Psoas muscle (tissue), 8 donors: ENCODE data around the gene BSG. TPM values are rescaled to one million over a fixed set of nuclear protein-coding genes. Genes with fewer than 3 reads are reported as not detected.
A peak's percentile ranks its signal among the peaks of the same experiment; 100 is the strongest.

ENCODE experiments used
- ATAC-seq, 4 donors: fragments of 200-7000 bp; cut with Tn5 transposase; one replicate each; pipeline ENCODE4 v1.9.1; 2020; ENCODE audit warnings: moderate library complexity in 3 of 4, mild to moderate bottlenecking in 2 of 4
- DNase-seq, 2 donors: peaks; one replicate each; pipeline ENCODE4 v3.0.0-alpha.2; 2020
- H3K27ac ChIP-seq: fragments of 200-600 bp; one replicate; pipeline ENCODE4 v1.8.0; 2022
- H3K27me3 ChIP-seq, 3 donors: fragments of 200-600 bp in 1 of 3; one replicate each; pipeline versions ENCODE4 v1.6.1 to v1.8.0; 2013 to 2022; ENCODE audit warnings: low read length in 2 of 3, mild to moderate bottlenecking in 2 of 3, moderate library complexity in 1 of 3; ENCODE audit not compliant: insufficient read depth in 3 of 3
- H3K36me3 ChIP-seq, 2 donors: fragments of 200-600 bp in 1 of 2; one replicate each; pipeline versions ENCODE4 v1.6.1 to v1.8.0; 2013 to 2022; ENCODE audit warnings: low read depth in 1 of 2, mild to moderate bottlenecking in 1 of 2, moderate library complexity in 1 of 2; ENCODE audit not compliant: insufficient read depth in 1 of 2
- H3K4me1 ChIP-seq: fragments of 200-600 bp; one replicate; pipeline ENCODE4 v1.8.0; 2022
- H3K4me3 ChIP-seq: fragments of 200-600 bp; one replicate; pipeline ENCODE4 v1.8.0; 2022; ENCODE audit warnings: mild to moderate bottlenecking
- H3K9me3 ChIP-seq: fragments of 200-600 bp; one replicate; pipeline ENCODE4 v1.8.0; 2022
- CTCF ChIP-seq: fragments of 200-600 bp; IDR thresholded peaks from one replicate; pipeline ENCODE4 v1.8.0; 2022; ENCODE audit warnings: antibody characterized with exemption
- WGBS, 3 donors: extraction: QIAGEN DNeasy Blood & Tissue Kit; methylation state at CpG; one replicate each; pipeline versions ENCODE4 v1.1.6 to v1.1.7; 2013; 5-methylcytosine and 5-hydroxymethylcytosine counted together
- intact Hi-C, 2 donors: fragments of 100-400 bp; cut with DNase I; formaldehyde crosslinking; loops; one replicate each; pipeline versions ENCODE4 v1.11.0 to v1.14.2; 2022
- polyA plus RNA-seq, 3 donors: library from polyadenylated mRNA; stranded (reverse); fragments of 200-250 nt; gene quantifications; one replicate each; pipeline ENCODE4 v1.2.3, GENCODE V29; 2013
- total RNA-seq, 4 donors: library from RNA; stranded (reverse); fragmentation: NEBNext Ultra II Directional in 2 of 4; extraction: Animal tissue kit (Norgen Biotek cat#: 25700) in 2 of 4; gene quantifications; one replicate each; pipeline versions ENCODE4 v1.2.1 to v1.2.4, GENCODE V29; 2021 to 2023
- donor health status: healthy with polysubstance abuse.
- donor health status: DM: no; HTN: no; CAD: no; lungs with moderate emphysema.
- donor health status: Bipolar disorder and iron deficiency.
- donor health status: healthy.
- donor health status: DM: yes; HTN: yes; CAD: no.
- donor health status: DM: no; HTN: no; CAD: no.
- donor health status: DM: no; HTN: no; CAD: no.
- donor health status: DM: yes; HTN: yes; CAD: no.

Gene BSG
- total and polyA plus RNA-seq, 7 donors, result 172 to 381 (median 299) TPM

GRCh38 chr19:540867-541637 is 31.3 kb upstream of the BSG start:
- ATAC-seq (no peak), DNase-seq (no peak)
- peaks cover 10% of the 10 kb centered on the region for H3K4me1 ChIP-seq
- no peaks in the 10 kb centered on the region for H3K9me3 ChIP-seq
- intact Hi-C loops, result no loop called here
- no peak overlapping the region for H3K4me3 ChIP-seq
- 83 to 89% (median 88%) methylated on average over 51 of the region's 51 CpGs for WGBS, 3 donors
- no peak overlapping the region for H3K27ac ChIP-seq
- no peak for TF ChIP-seq CTCF
- no peaks in the 10 kb centered on the region for H3K27me3 ChIP-seq
- peaks cover 0 to 61% of the 10 kb centered on the region in 2 donors for H3K36me3 ChIP-seq

DNA sequence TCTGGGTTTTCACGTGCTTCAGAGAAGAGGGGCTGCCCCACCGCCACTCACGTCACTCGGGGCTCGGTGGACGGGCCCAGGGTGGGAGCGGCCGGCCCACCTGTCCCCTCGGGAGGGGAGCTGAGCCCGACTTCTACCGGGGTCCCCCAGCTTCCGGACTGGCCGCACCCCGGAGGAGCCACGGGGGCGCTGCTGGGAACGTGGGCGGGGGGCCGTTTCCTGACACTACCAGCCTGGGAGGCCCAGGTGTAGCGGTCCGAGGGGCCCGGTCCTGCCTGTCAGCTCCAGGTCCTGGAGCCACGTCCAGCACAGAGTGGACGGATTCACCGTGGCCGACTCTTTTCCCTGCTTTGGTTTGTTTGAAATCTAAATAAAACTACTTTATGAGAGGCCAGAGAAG is 30.7 kb upstream of the BSG start:
- no peak overlapping the region for H3K4me3 ChIP-seq
- TF ChIP-seq CTCF, result no peak
- DNase-seq (no peak), ATAC-seq (no peak)
- no peaks in the 10 kb centered on the region for H3K27me3 ChIP-seq
- intact Hi-C loops, result no loop called here
- H3K27ac ChIP-seq, result no peak overlapping the region
- peaks cover 10% of the 10 kb centered on the region for H3K4me1 ChIP-seq
- H3K9me3 ChIP-seq, result no peaks in the 10 kb centered on the region
- peaks cover 0 to 54% of the 10 kb centered on the region in 2 donors for H3K36me3 ChIP-seq
- WGBS, 3 donors, result 87 to 88% (median 88%) methylated on average over 26 of the region's 26 CpGs

DNA sequence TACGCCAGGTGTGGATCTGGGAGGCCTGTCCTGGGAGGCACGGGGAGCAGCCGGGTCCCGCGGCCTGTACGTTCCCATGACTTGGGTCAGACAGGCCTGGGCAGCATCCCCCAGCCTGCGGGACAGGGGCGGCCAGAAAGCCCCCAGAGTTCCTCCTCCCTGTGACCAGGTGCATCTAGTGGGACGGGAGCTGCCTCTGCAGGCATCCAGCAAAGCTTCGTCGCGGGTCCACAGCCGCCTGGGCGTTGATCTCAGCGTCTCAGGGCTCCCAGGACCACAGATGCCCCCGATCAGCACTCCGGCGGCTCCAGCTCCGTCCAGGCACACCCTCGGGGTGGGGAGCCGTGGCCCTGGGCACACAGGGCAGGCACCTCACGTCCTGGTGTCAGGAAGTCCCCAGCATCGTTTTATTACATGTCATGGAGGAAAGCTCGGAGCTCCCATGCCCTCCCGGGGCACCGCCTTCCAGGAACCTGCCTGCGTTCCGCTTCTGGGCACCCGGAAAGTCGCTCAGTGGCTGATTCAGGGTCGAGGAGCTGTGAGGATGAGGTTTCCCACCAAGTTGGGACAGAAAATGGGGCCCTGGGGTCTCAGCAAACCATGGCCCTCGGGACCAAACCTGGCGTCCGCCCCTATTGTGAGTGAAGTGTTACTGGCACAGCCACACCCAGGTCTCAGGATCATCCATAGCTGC is 30.1 kb upstream of the BSG start:
- Histone ChIP-seq H3K9me3 (no peaks in the 10 kb centered on the region), H3K27me3 (no peaks in the 10 kb centered on the region), H3K4me1 (peaks cover 10% of the 10 kb centered on the region), H3K36me3 (peaks cover 0 to 48% of the 10 kb centered on the region in 2 donors), H3K4me3 (no peak overlapping the region), H3K27ac (no peak overlapping the region)
- ATAC-seq (no peak), DNase-seq (no peak)
- 82 to 86% (median 85%) methylated on average over 34 of the region's 34 CpGs for WGBS, 3 donors
- TF ChIP-seq CTCF, result no peak
- intact Hi-C loops, result no loop called here

DNA sequence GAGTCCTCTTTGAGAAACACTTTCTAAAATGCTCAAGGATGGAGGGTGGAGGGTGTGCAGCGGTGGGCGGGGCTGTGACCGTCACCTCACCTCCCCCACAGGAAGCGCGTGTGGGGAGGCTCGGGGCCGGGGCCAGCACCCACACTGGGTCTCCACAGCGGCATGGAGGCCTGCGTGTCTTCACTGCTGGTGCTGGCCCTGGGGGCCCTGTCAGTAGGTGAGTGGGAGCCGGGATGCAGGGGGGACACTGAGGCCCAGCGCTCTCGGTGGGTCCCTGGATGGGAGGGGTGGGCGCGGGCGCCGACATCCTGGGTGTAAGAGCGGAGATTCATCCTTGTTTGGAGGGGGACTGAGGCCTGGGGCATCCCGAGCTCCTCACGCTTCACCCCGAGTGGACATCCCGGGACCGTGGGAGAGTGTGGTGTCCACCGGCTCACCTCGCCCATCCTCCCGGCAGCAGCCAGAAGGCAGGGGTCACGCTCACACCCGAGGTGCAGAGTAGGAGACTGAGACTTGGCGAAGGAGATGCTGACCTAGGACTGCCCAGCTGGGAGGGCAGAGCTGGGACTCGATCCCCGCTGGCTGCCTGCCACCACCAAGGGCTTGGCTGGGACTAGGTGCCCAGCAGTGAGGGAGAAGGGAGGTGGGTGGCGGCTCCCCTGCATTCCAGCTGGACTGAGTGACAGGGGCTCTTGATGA is 28.3 kb upstream of the BSG start, which contains the start of gene GZMM:
TSS of gene GZMM (plus strand) at position 144 of the 699 bp plus-strand sequence. CDS start at position 163, 19 bp downstream.
- no peak for DNase-seq
- Histone ChIP-seq H3K36me3 (peaks cover 0 to 33% of the 10 kb centered on the region in 2 donors), H3K27me3 (no peaks in the 10 kb centered on the region), H3K4me1 (no peaks in the 10 kb centered on the region), H3K9me3 (no peaks in the 10 kb centered on the region), H3K27ac (no peak within 1 kb of the TSS), H3K4me3 (no peak within 1 kb of the TSS)
- intact Hi-C loops, result no loop called here
- ATAC-seq, result peak in 3 of 4 donors; percentile 23 to 34 (median 34)
- 47 to 57% (median 53%) methylated on average over 28 to 31 of the region's 31 CpGs for WGBS, 3 donors
- no peak for TF ChIP-seq CTCF
